ENCODE results near the gene RPRD2.

The RPRD2 gene

DNA sequence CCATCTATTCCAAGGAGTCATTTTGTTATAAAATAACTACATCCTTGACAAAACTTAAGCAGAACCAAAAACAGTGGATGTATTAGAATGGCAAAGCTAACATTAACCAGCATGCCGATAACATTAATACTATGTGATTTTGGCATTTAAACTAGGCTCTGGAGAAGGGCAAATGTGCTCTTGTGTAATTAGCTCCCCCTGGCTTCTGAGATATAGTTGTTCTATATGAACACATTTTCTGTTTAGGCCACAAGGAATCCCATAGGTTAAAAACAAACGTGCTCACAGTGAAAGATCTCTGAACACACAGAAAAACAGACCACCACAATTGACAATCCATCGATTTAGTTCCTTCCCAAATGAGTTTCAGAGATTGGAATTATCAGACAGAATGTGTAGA, 65.9 kb downstream of the RPRD2 start:
- H3K4me3 ChIP-seq (ENCODE audit: low read depth, low read length), result no peak overlapping the region
- TF ChIP-seq, protein P1, sequence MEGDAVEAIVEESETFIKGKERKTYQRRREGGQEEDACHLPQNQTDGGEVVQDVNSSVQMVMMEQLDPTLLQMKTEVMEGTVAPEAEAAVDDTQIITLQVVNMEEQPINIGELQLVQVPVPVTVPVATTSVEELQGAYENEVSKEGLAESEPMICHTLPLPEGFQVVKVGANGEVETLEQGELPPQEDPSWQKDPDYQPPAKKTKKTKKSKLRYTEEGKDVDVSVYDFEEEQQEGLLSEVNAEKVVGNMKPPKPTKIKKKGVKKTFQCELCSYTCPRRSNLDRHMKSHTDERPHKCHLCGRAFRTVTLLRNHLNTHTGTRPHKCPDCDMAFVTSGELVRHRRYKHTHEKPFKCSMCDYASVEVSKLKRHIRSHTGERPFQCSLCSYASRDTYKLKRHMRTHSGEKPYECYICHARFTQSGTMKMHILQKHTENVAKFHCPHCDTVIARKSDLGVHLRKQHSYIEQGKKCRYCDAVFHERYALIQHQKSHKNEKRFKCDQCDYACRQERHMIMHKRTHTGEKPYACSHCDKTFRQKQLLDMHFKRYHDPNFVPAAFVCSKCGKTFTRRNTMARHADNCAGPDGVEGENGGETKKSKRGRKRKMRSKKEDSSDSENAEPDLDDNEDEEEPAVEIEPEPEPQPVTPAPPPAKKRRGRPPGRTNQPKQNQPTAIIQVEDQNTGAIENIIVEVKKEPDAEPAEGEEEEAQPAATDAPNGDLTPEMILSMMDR (IDR thresholded peaks at IDR 0.05; ENCODE audit: low read depth, low read length), result no peak

DNA sequence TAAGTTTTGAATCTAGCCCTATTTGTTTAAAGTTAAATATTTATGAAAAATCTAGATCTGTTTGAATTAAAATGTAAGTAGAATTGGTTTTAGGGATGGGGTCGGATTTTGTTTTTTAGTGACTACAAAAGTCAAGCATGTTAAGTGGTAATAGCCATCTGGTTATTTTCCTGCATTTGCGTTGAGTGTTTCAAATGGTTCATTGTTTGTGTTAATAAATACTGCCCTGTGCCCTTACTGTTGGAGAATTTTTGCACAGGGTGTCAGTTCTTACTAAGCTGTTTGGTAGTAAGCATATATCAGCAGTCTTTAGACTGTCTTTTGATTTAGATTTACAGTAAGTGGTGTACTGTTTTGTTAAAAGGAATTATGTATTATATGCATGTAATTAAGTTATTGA, 77.2 kb downstream of the RPRD2 start:
- TF ChIP-seq, protein P1 (IDR thresholded peaks at IDR 0.05; ENCODE audit: low read depth, low read length), result no peak
- no peak overlapping the region for H3K4me3 ChIP-seq (ENCODE audit: low read depth, low read length)

DNA sequence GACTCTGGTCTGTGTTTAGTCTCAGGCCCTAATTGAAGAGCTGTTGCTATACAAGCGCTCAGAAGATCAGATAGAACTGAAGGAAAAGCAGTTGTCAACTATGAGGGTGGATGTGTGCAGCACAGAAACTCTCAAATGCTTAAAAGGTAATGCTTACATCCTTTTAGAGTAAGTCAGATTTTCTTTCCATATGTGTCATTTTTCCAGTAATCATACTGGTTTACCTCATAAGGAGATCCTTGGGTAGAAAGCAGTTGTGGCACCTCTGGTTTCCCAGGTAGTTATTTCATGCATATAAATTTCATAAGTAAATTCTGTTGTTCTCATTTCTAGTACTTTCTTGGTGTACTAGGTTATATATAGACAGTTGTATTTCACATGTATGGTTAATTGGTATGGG, 80.3 kb downstream of the RPRD2 start:
- TF ChIP-seq, protein P1 (IDR thresholded peaks at IDR 0.05; ENCODE audit: low read depth, low read length), result no peak
- no peak overlapping the region for H3K4me3 ChIP-seq (ENCODE audit: low read depth, low read length)

DNA sequence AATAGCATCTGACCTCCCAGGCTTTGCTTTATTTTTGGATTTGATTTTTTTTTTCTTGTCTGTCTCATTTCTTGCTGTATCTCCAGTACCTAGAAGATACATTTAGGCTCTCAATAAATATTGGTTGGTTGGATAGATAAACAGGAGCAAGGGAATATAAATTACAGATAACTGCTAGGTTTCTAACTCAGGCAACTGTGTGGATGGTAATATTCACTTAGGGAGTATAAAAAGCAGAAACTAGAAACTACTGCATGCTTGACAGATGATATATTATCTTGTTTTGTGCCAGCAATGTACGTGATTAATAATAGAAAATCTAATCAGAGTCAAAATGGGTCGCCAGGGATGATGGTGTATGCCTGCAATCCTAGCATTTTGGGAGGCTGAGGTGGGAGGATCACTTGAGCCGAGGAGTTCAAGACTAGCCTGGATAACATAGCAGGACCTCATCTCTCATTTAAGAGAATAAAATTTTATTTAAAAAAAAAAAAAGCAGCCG, 92.2 kb downstream of the RPRD2 start:
- H3K4me3 ChIP-seq (ENCODE audit: low read depth, low read length), result no peak overlapping the region
- TF ChIP-seq, protein P1 (IDR thresholded peaks at IDR 0.05; ENCODE audit: low read depth, low read length), result no peak

DNA sequence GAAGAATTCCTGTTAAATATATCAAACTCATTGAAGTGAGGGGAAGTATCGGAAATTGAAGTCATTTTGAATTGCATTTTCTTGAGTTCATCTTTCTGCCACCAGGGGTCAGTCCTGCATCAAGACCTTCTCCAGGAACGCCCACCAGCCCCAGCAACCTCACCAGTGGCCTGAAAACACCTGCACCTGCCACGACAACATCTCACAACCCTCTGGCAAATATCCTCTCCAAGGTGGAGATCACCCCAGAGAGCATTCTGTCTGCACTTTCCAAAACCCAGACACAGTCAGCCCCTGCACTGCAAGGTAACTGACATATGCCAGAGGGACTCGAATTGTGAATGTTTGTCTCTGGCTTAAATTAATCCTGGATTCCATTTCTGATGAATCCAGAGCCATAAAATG, 100.5 kb downstream of the RPRD2 start:
- no peak overlapping the region for H3K4me3 ChIP-seq (ENCODE audit: low read depth, low read length)
- TF ChIP-seq, protein P1 (IDR thresholded peaks at IDR 0.05; ENCODE audit: low read depth, low read length), result peak; percentile 72

DNA sequence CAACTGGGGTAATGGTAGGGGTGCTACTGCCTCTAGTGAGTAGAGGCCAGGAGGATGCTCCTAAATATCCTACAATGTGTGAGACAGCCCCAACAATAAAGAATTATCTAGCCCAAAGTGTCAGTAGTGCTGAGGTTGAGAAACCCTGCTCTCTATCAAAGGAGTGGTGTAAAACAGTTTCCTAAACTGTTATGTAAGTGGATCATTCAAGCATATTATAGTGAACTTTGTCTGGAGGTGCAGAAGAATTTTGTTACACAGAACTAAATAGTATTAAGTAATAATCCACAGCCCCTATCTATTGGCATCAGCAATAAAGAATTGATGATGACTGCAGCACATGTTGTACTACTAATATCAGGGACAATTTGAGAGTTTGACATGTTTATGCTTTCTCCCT, 103.0 kb downstream of the RPRD2 start:
- H3K4me3 ChIP-seq (ENCODE audit: low read depth, low read length), result no peak overlapping the region
- TF ChIP-seq, protein P1 (IDR thresholded peaks at IDR 0.05; ENCODE audit: low read depth, low read length), result no peak

DNA sequence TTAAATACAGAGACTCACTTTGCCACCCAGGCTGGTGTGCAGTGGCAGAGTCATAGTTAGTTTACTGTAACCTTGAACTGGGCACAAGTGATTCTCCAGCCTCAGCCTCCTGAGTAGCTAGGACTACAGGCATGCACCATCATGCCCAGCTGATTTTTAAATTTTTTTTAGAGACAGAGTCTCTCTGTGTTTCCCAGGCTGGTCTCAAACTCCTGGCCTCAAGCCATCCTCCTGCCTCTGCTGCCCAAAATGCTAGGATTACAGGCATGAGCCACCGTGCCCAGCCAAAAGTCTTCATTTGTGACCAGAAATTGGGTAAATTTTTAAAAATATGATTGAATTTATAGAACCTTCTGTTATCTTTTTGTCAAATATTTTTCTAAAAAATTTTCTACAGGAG, 105.3 kb downstream of the RPRD2 start:
- H3K4me3 ChIP-seq (ENCODE audit: low read depth, low read length), result no peak overlapping the region

More for the DNA sequence above, 105.3 kb downstream of the RPRD2 start:
- TF ChIP-seq, protein P1 (IDR thresholded peaks at IDR 0.05; ENCODE audit: low read depth, low read length), result no peak

Data from WI38 (cell line).